Measurements from ENCODE around the gene ATG5. TPM values are rescaled to one million over a fixed set of nuclear protein-coding genes. Genes with fewer than 3 reads are reported as not detected.

Gene ATG5
- total RNA-seq, 1 donor, result 45.4 TPM

DNA sequence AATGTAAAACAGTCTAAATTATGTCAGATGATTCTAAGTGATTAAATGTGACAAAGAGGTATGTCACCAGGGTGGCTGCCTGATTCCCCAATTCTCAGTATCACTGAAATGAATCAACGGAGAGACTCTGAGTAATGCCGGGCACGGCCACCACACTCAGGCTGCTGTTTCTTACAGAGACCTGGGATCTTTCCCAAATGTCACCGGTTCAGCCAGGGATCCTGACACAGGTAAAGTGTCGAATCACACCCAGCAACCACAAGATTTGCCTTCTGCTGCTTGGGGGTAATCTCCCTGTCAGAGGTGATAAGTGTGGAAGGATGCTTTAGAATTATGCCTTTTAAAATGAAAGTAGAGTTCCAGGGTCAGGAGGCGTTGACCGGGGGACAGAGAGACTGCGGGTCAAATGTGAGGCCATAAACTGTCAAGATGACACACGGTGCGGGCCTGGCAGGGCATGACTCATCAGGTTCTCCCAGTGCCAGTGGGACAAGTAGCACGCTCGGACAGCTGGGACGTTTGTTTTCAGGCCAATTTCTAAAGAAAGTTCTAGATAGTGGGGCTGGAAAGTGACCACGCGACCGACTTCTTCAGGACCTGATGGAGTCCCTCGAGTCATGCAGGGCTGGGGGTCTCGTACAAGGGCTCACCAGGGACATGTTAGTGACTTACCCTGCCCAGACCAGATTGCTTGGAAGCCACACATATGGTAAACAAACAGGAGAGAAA, 190.5 kb downstream of the ATG5 start:
- TF ChIP-seq CTCF (IDR thresholded peaks at IDR 0.05; ENCODE audit: insufficient read depth, low read length), result no peak
- DNase-seq (ENCODE audit: low read depth), result no peak
- no peak overlapping the region for H3K4me3 ChIP-seq (ENCODE audit: low read depth, low read length)

Small RNAs within 50 kb of the gene (small RNA-seq; reads per million reads assigned to genes)
- gene RF00015 (not detected), gene RN7SL47P (not detected), gene RNU6-344P (not detected)

Other genes with a start within 250 kb of the ATG5 start
- gene PRDM1, start 239.4 kb downstream of the ATG5 start, total RNA-seq (ENCODE audit: low replicate concordance), result 1.4 and 2.8 TPM in 2 replicates
- gene CRYBG1, start 35.0 kb upstream of the ATG5 start, total RNA-seq (ENCODE audit: low replicate concordance), result 19.3 and 105 TPM in 2 replicates

Data from fibroblast of the aortic adventitia (primary cell).